Liver (tissue), 9 donors: ENCODE results near the gene PAIP2. TPM values are rescaled to one million over a fixed set of nuclear protein-coding genes. Genes with fewer than 3 reads are reported as not detected.
"Not testable (repeated sequence)": the region's sequence is repeated elsewhere in the genome, so short reads cannot be mapped to it uniquely, and the experiment has no call there.

ENCODE experiments used
- DNase-seq: peaks from one replicate; pipeline ENCODE4 v3.0.0-alpha.2; 2017; ENCODE audit warnings: low spot score
- H3K27ac ChIP-seq, 2 donors: one replicate each; pipeline ENCODE4 v1.7.0; 2013; ENCODE audit warnings: inconsistent platforms in 2 of 2, low read length in 2 of 2, control low read depth in 1 of 2, low read depth in 1 of 2, mild to moderate bottlenecking in 1 of 2
- H3K27me3 ChIP-seq, 4 donors: one replicate each; pipeline versions ENCODE4 v1.6.1 to v1.7.0; 2013; ENCODE audit warnings: low read length in 3 of 4, inconsistent platforms in 1 of 4, mild to moderate bottlenecking in 1 of 4, moderate library complexity in 1 of 4; ENCODE audit not compliant: control insufficient read depth in 4 of 4, insufficient read depth in 4 of 4
- H3K36me3 ChIP-seq, 4 donors: one replicate each; pipeline versions ENCODE4 v1.6.1 to v1.7.0; 2013; ENCODE audit warnings: low read length in 3 of 4, mild to moderate bottlenecking in 3 of 4, low read depth in 1 of 4, moderate library complexity in 1 of 4; ENCODE audit not compliant: control insufficient read depth in 4 of 4, insufficient read depth in 3 of 4
- H3K4me1 ChIP-seq, 4 donors: one replicate each; pipeline versions ENCODE4 v1.6.1 to v1.7.0; 2013; ENCODE audit warnings: low read length in 3 of 4, mild to moderate bottlenecking in 3 of 4, moderate library complexity in 1 of 4; ENCODE audit not compliant: control insufficient read depth in 4 of 4, insufficient read depth in 4 of 4
- H3K4me3 ChIP-seq, 3 donors: one replicate each; pipeline versions ENCODE4 v1.6.1 to v1.7.0; 2013; ENCODE audit warnings: low read length in 3 of 3, control low read depth in 1 of 3, low read depth in 1 of 3, mild to moderate bottlenecking in 1 of 3
- H3K9ac ChIP-seq, 2 donors: one replicate each; pipeline ENCODE4 v1.7.0; 2013; ENCODE audit warnings: low read length in 2 of 2, mild to moderate bottlenecking in 2 of 2, moderate library complexity in 2 of 2, control low read depth in 1 of 2, low read depth in 1 of 2
- H3K9me3 ChIP-seq, 4 donors: one replicate each; pipeline versions ENCODE4 v1.6.1 to v1.7.0; 2013; ENCODE audit warnings: low read length in 3 of 4; ENCODE audit not compliant: control insufficient read depth in 4 of 4
- EGR1 ChIP-seq, 2 donors: IDR thresholded peaks; 2 replicates each; pipeline ENCODE4 v1.6.1; 2016 to 2018; ENCODE audit warnings: antibody characterized with exemption in 2 of 2, low read depth in 2 of 2
- FOXA2 ChIP-seq: IDR thresholded peaks from 2 replicates; pipeline ENCODE4 v1.6.1; 2016; ENCODE audit warnings: antibody characterized with exemption
- GABPA ChIP-seq, 2 donors: IDR thresholded peaks in 1 of 2; conservative IDR thresholded peaks in 1 of 2; 2 replicates each; pipeline ENCODE4 v1.6.1; 2016; ENCODE audit warnings: antibody characterized with exemption in 2 of 2, mild to moderate bottlenecking in 1 of 2, moderate library complexity in 1 of 2
- HNF4A ChIP-seq, 2 donors: conservative IDR thresholded peaks; 2 replicates each; pipeline ENCODE4 v1.6.1; 2016; ENCODE audit warnings: antibody characterized with exemption in 2 of 2, mild to moderate bottlenecking in 2 of 2
- JUND ChIP-seq, 2 donors: IDR thresholded peaks; 2 replicates each; pipeline ENCODE4 v1.6.1; 2016; ENCODE audit warnings: antibody characterized with exemption in 2 of 2
- NR2F2 ChIP-seq: IDR thresholded peaks from 2 replicates; pipeline ENCODE4 v1.6.1; 2016; ENCODE audit warnings: antibody characterized with exemption
- RAD21 ChIP-seq, 2 donors: IDR thresholded peaks; 2 replicates each; pipeline ENCODE4 v1.6.1; 2016; ENCODE audit warnings: antibody characterized with exemption in 2 of 2, mild to moderate bottlenecking in 2 of 2
- RXRA ChIP-seq, 2 donors: IDR thresholded peaks; 2 replicates each; pipeline ENCODE4 v1.6.1; 2017 to 2018; ENCODE audit warnings: antibody characterized with exemption in 2 of 2, mild to moderate bottlenecking in 1 of 2
- TAF1 ChIP-seq: conservative IDR thresholded peaks from 2 replicates; pipeline ENCODE4 v1.6.1; 2016; ENCODE audit warnings: antibody characterized with exemption, mild to moderate bottlenecking
- YY1 ChIP-seq: IDR thresholded peaks from 2 replicates; pipeline ENCODE4 v1.6.1; 2016; ENCODE audit warnings: antibody characterized with exemption, mild to moderate bottlenecking
- WGBS: extraction: QIAGEN DNeasy Blood & Tissue Kit; methylation state at CpG from one replicate; pipeline ENCODE4 v1.1.7; 2013; 5-methylcytosine and 5-hydroxymethylcytosine counted together
- polyA plus RNA-seq, 2 donors: library from polyadenylated mRNA; stranded (reverse) in 1 of 2; unstranded in 1 of 2; fragments of 200-250 nt in 1 of 2; fragments of >200 nt in 1 of 2; fragmentation: Nextera tagmentation in 1 of 2; extraction: Ambion mirVana in 1 of 2; gene quantifications; one replicate each; pipeline versions ENCODE4 v1.2.1 to v1.2.3, GENCODE V29; 2013 to 2015
- total RNA-seq, 2 donors: library from RNA; depleted of rRNA; stranded (reverse); fragments of >200 nt; gene quantifications; one replicate each; pipeline ENCODE4 v1.2.3, GENCODE V29; 2014
- TF ChIP-seq, protein P1 (sequence below): IDR thresholded peaks from 2 replicates; pipeline ENCODE4 v1.6.1; 2016; ENCODE audit warnings: antibody characterized with exemption
- TF ChIP-seq, protein P2 (sequence below): fragments of 150-350 bp; IDR thresholded peaks from 2 replicates; pipeline ENCODE4 v1.5.1; 2017; ENCODE audit warnings: improper control_type of control experiment, low read depth, low read length; ENCODE audit not compliant: missing input control
- TF ChIP-seq, protein P3 (sequence below): IDR thresholded peaks from 2 replicates; pipeline ENCODE4 v1.6.1; 2016; ENCODE audit warnings: antibody characterized with exemption
- TF ChIP-seq, protein P4 (sequence below): IDR thresholded peaks from 2 replicates; pipeline ENCODE4 v1.6.1; 2016; ENCODE audit warnings: antibody characterized with exemption
- donor health status: healthy.
- donor health status: healthy.
- donor health status: healthy.
- donor health status: healthy.
- donor health status: healthy.

The PAIP2 gene
- total and polyA plus RNA-seq, 4 donors: 41.5 to 63.2 (median 45.1) TPM

DNA sequence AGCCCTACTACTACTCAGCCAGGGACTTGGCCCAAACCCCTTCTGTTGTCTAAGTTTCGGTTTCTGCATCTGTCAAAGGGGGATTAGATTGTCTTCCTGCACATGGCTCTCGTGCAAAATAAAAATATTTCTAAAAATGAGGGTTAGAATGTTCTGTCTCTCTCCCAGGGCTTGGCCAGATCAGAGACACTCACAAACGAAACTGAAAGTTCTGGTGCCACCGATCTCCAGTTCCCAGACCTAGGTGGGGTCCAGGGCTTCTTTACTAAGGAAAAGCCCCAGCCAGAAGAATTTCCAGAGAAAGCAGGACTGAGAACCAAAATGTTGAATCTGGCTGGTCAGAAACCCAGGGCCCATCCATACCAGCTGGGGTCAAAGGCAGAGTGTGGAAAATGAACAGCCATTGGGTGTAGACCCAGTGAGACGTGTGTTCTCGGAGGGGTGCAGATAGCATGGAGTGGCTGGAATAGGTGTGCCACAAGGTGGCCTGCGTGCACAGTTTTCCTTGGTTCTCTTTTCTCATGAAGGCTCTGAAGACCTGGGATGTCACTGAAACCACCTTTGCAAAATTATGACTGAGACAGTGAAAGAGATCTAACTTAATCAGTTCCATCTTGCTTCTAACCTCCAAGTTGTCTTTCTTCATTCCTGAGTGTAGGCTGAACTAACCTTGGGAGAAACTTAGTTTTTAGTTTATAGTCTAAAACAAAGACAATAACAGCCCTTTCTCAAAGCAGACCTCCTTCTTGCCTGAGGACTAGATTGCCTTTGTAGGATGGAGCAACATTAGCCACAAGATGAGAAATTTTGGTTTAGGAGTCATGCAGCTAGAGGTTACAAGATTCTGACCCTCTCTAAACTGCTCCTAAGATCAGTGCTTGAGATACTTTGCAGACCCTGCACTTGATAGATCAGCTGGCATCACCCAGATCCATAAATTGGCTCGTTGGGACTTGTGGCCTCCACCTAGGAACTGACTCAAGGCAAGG lies 43.7 kb downstream of the PAIP2 start:
- Histone ChIP-seq H3K9ac (peak overlapping the region; percentile 52 to 91), H3K4me1 (peaks cover 16 to 41% (median 35%) of the 10 kb centered on the region in 4 donors)

DNA sequence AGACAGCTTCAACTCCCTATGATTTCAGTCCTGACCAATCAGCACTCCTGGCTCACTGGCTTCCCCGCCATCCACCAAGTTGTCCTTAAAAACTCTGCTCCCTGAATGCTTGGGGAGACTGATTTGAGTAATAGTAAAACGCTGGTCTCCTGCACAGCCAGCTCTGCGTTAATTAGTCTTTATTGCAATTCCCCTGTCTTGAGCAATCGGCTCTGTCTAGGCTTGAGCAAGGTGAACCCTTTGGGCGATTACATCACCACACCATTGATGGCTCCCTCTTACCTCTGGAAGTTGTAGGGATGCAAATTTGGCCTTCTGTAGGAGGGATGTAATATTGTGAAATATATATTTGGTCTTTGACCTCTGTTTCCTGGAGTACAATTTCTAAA lies 44.4 kb downstream of the PAIP2 start:
- Histone ChIP-seq H3K27me3 (no peaks in the 10 kb centered on the region), H3K4me3 (no peak overlapping the region), H3K9ac (no peak overlapping the region), H3K9me3 (no peaks in the 10 kb centered on the region), H3K27ac (no peak overlapping the region), H3K36me3 (no peaks in the 10 kb centered on the region), H3K4me1 (peaks cover 16 to 41% (median 35%) of the 10 kb centered on the region in 4 donors)
- peak; percentile 50 to 63 for TF ChIP-seq HNF4A (conservative IDR thresholded peaks at IDR 0.05)
- peak; percentile 25 to 47 for TF ChIP-seq RXRA (IDR thresholded peaks at IDR 0.05)
- TF ChIP-seq FOXA2: no peak
- peak; percentile 39 to 47 for TF ChIP-seq JUND (IDR thresholded peaks at IDR 0.05)
- TF ChIP-seq, protein P1, sequence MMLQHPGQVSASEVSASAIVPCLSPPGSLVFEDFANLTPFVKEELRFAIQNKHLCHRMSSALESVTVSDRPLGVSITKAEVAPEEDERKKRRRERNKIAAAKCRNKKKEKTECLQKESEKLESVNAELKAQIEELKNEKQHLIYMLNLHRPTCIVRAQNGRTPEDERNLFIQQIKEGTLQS: peak; percentile 54
- no peak for TF ChIP-seq GABPA (IDR thresholded peaks at IDR 0.05 in 1 of 2, conservative IDR thresholded peaks at IDR 0.05 in 1 of 2)
- 47% methylated on average over 5 of the region's 5 CpGs for WGBS
- DNase-seq: no peak

More for the DNA sequence above, 43.7 kb downstream of the PAIP2 start:
- Histone ChIP-seq H3K4me3 (peak overlapping the region; percentile 38 to 76 (median 48)), H3K9me3 (no peaks in the 10 kb centered on the region), H3K36me3 (no peaks in the 10 kb centered on the region), H3K27ac (peak overlapping the region; percentile 29 to 71), H3K27me3 (no peaks in the 10 kb centered on the region)
- DNase-seq: no peak
- no peak for TF ChIP-seq HNF4A (conservative IDR thresholded peaks at IDR 0.05)
- no peak for TF ChIP-seq JUND (IDR thresholded peaks at IDR 0.05)
- TF ChIP-seq, protein P2, sequence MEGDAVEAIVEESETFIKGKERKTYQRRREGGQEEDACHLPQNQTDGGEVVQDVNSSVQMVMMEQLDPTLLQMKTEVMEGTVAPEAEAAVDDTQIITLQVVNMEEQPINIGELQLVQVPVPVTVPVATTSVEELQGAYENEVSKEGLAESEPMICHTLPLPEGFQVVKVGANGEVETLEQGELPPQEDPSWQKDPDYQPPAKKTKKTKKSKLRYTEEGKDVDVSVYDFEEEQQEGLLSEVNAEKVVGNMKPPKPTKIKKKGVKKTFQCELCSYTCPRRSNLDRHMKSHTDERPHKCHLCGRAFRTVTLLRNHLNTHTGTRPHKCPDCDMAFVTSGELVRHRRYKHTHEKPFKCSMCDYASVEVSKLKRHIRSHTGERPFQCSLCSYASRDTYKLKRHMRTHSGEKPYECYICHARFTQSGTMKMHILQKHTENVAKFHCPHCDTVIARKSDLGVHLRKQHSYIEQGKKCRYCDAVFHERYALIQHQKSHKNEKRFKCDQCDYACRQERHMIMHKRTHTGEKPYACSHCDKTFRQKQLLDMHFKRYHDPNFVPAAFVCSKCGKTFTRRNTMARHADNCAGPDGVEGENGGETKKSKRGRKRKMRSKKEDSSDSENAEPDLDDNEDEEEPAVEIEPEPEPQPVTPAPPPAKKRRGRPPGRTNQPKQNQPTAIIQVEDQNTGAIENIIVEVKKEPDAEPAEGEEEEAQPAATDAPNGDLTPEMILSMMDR: peak; percentile 23
- TF ChIP-seq, protein P3, sequence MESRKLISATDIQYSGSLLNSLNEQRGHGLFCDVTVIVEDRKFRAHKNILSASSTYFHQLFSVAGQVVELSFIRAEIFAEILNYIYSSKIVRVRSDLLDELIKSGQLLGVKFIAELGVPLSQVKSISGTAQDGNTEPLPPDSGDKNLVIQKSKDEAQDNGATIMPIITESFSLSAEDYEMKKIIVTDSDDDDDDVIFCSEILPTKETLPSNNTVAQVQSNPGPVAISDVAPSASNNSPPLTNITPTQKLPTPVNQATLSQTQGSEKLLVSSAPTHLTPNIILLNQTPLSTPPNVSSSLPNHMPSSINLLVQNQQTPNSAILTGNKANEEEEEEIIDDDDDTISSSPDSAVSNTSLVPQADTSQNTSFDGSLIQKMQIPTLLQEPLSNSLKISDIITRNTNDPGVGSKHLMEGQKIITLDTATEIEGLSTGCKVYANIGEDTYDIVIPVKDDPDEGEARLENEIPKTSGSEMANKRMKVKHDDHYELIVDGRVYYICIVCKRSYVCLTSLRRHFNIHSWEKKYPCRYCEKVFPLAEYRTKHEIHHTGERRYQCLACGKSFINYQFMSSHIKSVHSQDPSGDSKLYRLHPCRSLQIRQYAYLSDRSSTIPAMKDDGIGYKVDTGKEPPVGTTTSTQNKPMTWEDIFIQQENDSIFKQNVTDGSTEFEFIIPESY: no peak
- peak; percentile 44 to 54 for TF ChIP-seq RAD21 (IDR thresholded peaks at IDR 0.05)
- TF ChIP-seq GABPA (IDR thresholded peaks at IDR 0.05 in 1 of 2, conservative IDR thresholded peaks at IDR 0.05 in 1 of 2): no peak
- TF ChIP-seq RXRA (IDR thresholded peaks at IDR 0.05): no peak
- TF ChIP-seq TAF1: no peak
- TF ChIP-seq YY1: peak; percentile 15
- no peak for TF ChIP-seq NR2F2
- TF ChIP-seq, protein P1: no peak
- TF ChIP-seq EGR1 (IDR thresholded peaks at IDR 0.05; ENCODE audit: low read depth in 2 of 2): no peak
- no peak for TF ChIP-seq FOXA2
- TF ChIP-seq, protein P4, sequence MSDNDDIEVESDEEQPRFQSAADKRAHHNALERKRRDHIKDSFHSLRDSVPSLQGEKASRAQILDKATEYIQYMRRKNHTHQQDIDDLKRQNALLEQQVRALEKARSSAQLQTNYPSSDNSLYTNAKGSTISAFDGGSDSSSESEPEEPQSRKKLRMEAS: no peak
- WGBS: 29% methylated on average over 8 of the region's 8 CpGs

DNA sequence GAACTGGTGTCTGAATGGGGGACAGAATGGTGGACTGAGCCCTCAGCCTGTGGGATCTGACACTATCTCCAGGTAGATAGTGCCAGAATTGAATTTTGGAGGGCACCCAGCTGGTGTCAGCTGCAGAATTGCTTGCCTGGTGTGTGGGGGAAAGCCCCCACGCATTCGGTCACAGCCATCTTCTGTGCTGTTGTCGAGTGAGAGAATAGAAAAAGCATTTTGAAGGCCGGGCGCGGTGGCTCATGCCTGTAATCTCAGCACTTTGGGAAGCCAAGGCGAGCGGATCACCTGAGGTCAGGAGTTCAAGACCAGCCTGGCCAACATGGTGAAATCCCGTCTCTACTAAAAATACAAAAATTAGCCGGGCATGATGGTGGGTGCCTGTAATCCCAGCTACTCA lies 45.3 kb downstream of the PAIP2 start:
- WGBS: 92% methylated on average over 10 of the region's 10 CpGs
- not testable (repeated sequence) for H3K9ac ChIP-seq, DNase-seq, H3K4me3 ChIP-seq, H3K36me3 ChIP-seq, H3K27me3 ChIP-seq, H3K27ac ChIP-seq, H3K9me3 ChIP-seq
- H3K4me1 ChIP-seq: peaks cover 13 to 39% (median 33%) of the 10 kb centered on the region in 4 donors
